EH (cell line): Measurements from ENCODE around the gene BRD7.
A peak's percentile ranks its signal among the peaks of the same experiment; 100 is the strongest.

Experiments
- DNase-seq: peaks from one replicate; pipeline ENCODE4 v3.0.0-alpha.2; 2015; ENCODE audit warnings: low read depth

Gene BRD7

DNA sequence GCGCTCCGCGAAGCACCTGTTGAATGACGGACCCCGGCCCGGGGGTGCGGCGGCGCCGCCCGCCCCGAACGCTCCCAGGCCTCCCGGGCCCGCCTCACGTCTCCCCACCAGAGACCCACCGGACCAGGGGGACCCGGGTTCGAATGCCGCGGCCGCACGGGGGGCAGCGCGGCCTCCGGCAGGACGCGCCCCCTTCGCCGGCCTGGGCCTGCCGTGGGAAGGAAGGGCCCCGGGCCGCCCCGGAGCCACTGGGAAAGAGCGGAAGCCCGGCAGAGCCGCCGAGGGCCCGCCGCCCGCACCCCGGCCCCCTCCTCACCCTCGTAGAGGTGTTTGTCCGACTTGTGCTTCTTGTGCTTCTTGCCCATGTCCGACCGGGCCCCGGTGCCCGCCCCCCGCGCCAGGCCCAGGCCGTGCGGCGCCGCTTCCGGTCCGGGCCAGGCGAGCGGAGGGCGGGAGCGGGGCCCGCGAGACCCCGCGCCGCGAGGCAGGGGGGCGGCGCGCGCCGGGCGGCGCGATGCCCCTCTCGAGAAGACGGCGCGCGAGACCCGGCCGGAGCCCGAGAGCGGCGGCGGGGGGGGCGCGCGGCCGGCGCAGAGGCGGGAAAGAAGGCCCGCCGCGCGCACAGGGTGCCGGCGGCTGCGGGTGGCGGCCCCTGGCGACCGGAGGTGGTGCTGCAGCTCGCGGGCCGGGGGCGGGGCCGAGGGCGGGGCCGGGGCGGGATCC, at the start of gene BRD7:
BRD7 (minus strand) TSS at position 579 of the 723 bp plus-strand sequence; CDS start at position 365, 214 bp downstream.
- peak; percentile 65 for DNase-seq

DNA sequence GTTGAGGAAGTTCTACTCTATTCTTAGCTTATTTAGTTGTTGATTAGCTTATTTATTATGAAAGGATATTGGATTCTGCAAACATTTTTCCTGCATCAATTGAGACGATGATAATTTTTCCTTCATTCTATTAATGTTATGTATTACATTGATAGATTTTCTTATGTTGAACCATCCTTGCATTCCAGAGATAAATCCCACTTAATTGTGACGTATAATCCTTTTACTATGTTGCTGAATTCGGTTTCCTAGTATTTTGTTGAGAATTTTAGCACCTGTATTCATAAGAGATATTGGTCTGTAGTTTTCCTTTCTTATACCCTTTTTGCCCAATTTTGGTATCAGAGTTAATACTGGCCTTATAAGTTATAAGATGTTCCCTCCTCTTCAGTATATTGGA, 47.6 kb upstream of the BRD7 start:
- DNase-seq: no peak

DNA sequence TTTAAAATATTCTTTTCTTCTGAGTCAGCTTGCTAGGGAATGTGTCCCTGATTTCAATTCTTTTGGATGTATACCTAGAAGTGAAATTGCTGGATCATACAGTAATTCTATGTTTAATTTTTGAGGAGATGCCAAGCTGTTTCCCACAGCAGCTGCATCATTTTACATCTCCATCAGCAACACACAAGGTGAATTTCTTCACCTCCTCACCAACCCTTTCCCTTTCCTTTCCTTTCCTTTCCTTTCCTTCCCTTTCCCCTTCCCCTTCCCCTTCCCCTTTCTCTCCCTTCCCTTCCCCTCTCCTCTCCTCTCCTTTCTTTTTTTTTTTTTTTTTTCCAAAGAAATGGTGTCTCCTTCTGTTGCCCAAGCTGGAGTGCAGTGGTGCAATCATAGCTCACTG, 45.4 kb upstream of the BRD7 start:
- DNase-seq: no peak

DNA sequence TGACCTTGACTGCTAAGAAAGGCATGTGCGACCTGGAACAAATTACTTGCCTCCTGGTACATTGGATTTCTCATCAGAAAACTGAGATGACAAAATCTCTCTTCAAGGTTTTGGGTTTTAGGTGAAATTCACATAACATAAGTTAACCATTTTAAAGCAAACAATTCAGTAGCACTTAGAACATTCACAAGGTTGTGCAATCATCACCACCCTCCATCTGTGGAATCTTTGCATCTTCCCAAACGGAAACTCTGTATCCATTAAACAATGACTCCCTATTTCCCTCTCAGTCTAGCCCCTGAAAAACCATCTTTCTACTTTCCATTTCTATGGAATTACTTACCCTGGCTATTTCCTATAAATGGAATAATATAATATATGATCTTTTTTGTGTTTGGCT, 42.2 kb upstream of the BRD7 start:
- no peak for DNase-seq

DNA sequence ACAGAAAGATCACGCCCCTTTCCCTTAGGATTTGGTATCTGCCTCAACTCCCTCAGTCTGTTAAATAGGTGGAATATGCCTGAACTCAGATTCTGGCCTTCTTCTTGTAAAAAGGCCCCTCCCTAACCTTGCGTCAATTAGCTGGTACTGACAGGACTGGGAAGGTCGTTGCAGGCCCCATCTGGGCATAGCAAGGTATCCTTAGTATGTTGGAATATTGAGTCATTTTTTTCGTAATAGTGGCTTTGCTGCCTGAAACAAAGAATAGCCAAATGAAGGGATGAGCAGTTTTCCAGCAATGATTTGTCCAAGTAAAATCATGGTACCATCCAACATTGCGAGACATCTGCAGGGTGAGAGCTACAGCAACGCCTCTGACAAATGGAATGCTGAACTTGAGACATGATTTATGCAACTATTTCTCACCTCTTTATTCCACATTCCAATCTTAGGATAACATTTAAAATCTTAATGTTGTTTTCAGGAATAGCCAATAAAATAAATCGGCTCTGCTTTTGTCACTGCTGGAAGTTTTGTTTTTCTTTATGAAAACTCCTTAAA, 39.3 kb upstream of the BRD7 start:
- no peak for DNase-seq

DNA sequence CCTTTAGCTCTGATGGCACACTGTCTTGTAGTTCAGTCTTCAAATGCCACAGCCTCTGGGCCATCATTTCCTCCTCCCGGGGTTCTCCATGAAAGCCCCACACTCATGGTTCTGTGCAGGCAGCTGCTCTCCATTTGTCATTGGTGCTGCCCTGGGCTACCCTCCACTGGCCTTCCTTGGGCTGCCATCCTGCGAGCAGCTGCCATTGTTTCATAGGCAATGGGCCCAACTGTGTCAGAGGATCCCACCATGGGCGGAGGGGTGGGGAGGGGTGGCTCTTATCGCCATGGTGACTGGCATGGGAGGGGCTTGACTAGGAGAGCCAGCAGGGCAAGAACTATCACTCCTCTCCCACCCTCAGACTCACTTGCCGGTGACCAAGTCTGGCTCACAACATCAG, 38.6 kb upstream of the BRD7 start:
- DNase-seq: no peak

DNA sequence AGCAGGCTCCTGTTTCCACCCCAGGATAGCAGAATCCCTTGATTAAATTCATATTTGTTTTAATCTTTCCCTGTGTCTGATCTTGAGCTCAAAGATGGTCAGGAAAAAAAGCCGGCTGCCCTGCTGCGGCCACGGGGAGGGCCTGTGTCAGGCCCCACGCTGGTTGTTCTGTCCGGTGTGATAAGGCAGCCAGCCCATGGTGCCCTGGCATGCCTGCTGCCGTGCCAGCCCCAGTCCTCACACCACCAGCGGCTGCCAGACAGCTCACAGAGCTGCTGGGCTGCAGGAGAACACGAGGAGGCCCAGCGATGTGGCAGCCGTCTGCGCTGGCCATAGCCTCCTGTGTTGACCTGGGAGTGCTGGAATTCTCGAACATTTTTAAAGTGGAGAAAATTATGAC, 34.7 kb upstream of the BRD7 start:
- DNase-seq: no peak

DNA sequence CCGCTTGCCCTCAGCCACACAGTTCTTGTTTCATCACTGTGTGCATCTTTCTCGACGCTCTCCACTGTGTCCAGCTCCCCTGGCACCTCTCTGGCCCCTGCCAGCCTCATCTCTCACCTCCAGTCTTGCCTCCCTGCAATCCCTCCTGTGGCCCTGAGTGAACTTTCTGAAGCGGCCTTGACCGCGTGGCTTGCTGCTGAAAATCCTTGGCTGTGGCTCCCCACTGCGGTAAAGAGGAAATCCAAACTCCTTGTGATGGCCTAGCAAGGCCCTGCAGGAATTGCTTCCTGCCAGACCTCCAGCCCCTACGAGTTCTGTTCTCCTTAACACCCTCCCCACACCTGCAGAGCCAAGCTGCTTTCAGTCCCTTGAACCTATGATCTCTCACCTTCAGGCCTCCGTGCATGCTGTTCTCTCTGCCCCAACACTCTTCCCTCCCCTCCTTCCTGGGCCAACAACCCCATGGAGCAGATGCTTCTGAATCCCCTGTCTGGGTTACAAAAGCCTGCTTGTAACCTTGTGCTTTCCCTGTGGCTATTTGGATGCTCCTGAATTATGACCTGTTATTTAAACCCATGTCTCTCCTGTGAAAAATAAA, 33.6 kb upstream of the BRD7 start:
- no peak for DNase-seq

DNA sequence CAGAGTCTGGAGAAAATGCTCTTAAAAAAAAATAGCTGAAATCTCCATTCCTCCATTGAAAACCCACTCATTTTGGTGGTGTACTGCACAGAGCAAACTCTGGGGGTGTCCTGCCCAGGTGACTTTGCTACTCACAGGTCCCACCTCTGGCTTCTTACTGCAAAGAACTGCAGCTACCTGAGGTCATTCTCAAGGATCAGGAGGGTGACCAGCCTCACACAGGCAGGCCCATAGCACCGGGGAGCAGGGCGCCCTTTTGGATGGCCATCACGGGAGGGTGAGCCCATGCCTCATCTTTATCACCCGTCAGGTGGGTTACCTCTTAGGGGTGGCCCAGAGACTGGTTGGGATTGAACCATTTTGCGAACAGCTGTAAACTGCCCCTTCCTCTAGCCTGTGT, 32.6 kb upstream of the BRD7 start:
- no peak for DNase-seq

DNA sequence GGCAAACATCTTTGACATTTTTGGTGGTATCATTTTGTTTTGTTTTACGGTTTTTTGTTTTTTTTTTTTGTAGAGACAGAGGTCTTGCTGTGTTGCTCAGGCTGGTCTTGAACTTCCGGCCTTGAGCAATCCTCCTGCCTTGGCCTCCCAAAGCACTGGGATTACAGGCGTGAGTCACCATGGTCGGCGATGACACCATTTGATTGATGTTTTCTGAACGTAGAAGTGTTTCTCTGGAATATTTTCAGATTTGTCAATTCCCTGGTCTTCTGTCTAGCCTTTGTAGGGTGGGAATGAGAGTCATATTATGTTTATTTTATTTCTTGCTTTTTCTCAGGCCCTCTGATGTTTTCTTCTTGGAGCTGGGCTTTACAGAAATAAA, 32.2 kb upstream of the BRD7 start:
- no peak for DNase-seq

DNA sequence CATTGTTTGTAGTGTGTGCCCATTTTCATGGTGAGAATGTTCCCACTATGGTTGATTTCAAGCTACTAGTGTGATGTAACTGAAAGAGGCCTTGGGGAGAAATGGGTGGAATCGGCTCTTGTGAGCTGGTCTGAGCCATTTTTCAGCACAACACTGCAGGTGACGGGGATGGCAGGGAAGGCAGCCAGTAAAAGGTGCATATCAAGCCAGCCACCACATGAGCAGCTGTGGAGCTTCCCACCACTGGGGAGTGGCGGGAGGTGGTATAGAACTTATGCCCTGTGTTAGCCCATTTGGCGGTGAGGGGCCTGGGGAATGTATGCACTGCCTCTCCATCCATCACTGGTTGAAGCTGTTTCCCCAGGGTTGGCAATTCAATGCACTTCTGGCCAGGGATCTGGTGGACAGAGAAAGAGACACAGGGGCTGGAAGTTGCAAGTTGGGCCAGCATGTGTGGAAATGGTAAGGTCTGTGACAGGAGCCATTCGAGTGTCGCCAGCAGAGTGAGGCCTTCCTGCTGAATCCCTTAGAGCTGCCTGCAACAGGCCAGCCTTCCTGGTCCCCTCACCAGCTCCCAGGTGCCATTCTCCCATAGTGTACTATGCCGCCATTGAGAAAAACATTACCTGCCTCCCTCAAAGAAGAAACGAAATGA, 31.7 kb upstream of the BRD7 start:
- DNase-seq: no peak

DNA sequence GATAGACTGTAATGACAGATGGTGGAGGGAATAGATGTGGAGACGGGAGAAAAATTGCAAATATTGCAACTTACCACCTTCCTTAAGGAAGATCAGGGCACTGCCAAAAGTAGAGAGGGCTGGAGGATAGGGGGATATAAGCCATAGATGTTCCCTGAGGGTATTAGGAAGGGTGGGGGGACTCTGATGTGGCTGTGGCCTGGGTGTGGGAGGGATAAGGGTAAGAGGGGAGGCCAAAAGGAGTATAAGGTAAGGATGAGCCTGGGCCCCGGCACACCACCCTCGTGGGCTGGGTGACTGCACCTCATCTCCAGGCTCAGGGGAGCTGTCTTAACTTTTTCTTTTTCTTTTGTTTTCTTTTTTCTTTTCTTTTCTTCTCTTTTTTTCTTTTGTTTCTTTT, 30.6 kb upstream of the BRD7 start:
- DNase-seq: no peak

DNA sequence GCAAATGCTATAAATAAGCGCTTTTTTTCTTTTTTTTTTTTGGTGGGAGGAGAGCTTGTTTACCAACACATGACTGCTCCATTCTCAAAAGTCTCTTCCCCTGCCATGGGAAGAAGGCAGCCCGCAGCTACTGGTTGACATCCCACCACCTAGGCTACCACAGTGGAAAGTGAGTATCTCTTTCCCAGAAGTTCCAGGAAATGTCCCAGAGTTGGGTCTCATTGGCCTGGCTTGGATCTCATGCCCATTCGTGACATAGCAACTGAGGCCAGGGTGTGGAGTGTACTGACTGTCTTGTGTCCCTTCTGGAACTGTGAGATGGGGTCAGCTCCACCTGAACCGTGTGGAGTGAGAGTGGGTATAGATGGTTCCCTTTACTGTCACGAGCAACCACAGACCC, 29.5 kb upstream of the BRD7 start:
- no peak for DNase-seq

DNA sequence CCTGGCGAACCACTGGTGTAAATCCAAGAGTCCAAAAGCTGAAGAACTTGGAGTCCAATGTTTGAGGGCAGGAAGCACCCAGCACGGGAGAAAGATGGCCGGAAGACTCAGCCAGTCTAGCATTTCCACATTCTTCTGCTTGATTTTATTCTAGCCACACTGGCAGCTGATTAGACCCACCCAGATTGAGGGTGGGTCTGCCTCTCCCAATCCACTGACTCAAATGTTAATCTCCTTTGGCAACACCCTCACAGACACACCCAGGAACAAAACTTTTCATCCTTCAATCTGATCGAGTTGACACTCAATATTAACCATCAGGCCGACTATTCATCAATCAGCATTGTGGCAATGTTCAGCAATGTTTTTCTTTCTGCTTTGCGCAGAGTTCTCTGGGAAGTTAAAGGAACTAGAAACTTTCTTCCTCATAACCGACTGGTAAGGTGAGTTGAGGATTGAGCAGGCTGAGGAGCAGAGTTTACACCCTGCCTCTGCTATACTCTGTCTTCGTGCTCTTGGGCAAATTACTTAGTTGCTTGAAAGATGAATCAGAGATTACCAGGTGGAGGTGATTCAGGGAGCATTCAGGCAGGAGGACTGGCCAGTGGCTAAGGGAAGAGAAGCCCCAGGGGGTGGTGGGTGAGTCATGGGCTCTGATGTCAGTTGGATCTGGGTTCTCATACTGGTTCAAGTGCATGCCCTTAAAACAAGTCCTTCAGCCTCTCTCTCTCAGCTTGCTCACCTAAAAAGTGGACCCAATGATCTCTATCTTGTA, 28.2 kb upstream of the BRD7 start:
- peak; percentile 27 for DNase-seq

DNA sequence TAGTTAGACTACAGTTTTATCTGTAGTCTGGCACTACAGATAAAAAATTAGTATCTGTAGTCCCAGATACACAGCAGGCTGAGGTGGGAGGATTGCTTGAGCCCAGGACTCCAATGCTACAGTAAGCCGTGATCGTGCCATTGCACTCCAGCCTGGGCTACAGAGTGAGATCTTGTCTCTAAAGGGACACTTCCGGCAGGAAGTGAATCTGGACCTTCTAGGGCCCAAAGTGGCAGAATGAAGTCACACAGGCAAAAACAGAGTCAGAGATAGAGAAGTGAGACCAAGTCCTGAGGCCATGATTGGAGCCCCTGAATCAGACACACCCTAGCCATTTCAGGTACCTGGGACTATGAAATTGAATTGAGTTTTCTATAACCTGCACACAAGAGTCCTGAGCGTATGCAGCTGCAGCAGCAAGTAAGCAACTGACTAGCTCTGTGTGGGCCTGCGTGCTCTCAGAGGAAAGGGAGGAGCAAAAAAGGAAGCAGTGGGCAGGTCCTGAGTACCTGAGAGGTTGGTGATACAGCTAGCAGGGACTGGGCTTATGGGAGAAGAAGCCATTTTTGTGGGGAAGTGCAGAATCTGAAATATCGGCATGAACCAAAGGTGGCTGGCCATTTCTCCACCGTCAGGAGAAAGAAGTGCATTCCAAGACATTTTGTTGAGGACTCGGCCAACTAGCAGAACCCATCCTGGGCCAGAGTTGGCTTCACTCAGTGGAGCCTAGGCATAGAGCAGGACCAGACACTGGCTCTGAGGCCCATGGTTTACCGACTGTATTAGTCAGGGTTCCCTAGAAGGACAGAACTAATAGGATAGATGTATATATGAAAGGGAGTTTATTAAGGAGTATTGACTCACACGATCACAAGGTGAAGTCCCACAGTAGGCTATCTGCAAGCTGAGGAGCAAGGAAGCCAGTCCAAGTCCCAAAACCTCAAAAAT, 27.2 kb upstream of the BRD7 start:
- DNase-seq: no peak

DNA sequence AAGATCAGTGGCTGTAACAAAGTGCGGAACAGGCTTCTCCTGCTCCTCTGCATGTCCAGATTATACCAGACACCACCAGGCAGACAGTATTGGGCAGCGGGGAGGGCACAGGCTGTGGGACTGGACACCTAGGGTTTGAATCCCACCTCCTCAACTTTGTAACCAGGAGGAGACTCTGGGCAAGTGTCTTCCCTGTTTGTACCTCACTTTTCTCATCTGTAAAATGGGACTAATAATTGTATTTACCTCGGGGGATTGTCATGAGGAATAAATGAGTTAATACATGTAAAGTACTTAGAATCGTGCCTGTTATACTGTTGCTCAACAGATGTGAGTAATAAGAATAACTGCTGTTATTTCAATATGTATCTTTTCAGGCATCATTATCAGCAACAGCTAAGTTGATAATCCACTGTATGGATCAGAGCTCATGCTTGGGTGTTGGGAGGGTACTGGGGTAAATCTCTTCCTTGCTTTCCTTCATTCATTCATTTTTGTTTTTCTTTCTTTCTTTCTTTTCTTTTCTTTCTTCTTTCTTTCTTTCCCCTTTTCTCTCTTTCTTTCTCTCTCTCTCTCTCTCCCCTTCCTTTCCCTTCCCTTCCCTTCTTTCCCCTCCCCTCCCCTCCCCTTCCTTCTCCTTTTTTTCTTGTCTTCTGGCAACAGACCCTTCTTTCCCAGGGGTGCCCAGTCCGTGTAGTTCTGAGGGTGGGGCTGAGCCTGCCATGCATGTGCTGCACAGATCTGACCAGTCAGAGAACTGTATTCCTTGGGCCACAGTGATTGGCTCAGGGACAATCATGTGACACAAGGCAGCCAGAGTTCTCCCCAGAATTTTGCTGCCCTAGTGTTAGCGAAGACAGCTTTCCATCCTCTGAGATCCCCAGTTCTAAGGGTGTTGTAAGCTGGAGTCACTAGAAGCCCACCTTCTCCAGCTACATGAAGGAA, 25.3 kb upstream of the BRD7 start:
- DNase-seq: no peak

DNA sequence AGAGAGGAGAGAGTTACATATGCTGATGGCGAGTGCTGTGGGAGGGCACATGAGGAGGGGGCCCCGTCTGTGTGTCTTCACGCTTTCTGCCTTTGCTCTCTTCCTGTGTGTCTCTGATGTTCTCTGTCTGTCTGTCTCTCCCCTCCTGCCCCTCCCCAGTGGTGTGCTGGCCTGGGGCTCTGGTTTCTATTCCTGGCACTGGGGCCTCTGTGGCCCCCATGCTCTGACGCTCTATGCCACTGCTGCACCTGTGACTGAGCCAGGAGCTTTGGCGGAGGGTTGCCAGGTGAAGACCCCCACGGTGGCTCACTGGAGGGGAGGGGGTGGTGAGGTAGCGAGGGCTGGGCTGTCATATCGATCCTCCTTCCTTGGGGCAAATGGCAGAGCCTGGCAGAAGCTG, 24.6 kb upstream of the BRD7 start:
- DNase-seq: no peak

DNA sequence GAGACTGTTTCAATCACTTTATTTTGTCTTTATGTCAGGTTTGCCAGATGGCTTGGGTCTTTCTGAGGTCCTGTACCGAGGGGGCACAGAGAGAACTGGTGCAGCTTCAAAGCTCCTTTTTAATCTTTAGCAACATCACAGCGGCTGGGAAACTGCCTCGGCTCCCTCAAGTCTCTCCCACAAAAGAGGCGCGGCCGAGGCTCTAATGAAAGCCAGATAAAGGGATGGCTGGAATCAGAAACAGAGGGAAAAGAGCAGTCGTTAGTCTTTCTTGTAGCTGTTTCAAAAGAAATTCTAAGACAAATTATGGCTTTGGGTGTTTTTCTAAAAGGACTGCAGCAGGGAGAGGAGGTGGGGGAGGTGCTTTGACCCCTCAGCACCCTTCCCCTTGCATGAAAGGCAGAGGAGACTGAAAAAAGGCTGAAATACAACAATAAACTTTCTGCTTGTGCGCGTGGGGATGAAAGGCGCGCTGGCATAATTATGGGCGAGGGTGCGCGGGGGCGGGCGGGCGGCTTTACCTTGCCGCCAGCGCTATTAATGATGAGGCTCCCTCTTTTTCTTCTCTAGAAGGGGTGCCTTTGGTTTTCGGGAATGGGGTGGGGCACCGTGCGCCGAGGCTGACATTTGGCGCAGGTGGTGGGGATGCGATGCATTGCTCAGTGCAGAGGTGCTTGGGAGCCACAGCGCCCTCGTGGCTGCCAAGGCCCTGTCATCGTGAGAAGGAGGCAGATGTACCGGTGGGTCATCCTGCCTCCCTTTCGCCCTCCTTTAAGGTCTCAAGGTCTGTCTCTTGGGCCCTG, 22.3 kb upstream of the BRD7 start:
- no peak for DNase-seq

DNA sequence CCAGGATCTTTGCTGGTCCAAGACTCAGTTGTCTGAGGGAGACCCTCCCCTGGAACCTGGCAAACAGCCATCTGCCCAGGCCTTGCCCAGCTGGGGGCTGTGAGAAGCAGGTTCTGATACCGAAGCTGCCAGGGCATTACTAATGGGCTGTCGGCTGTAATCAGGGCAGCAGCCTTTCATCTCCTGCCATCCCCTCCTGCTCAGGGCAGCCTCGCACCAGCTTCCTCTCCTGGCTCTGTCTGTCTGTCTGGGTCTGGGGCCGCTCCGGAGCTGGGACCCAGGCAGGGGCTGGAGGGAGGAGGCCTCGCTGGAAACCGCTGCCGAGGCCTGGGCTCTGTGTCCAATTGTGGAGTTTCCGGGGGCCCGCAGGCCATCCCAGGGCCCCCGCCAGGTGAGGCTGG, 21.6 kb upstream of the BRD7 start:
- DNase-seq: no peak
